HFF-Myc (cell line): ENCODE results near the gene HUS1.

Experiments used
- DNase-seq: peaks from one replicate; pipeline ENCODE4 v3.0.0-alpha.2; 2011; ENCODE audit warnings: low read depth; ENCODE audit errors: extremely low read depth
- H3K4me3 ChIP-seq: replicated peaks from 2 replicates; pipeline ENCODE4 v1.5.1; 2011; ENCODE audit warnings: low read depth, mild to moderate bottlenecking, control low read depth, low read length
- TF ChIP-seq, protein P1 (sequence below): IDR thresholded peaks from 2 replicates; pipeline ENCODE4 v1.5.1; 2012; ENCODE audit warnings: mild to moderate bottlenecking, low read depth, low read length, control low read depth; ENCODE audit errors: missing control alignments

HUS1 gene

GRCh38 chr7:47941136-47941844 lies 38.1 kb downstream of the HUS1 start:
- peak; percentile 43 for DNase-seq
- H3K4me3 ChIP-seq: no peak overlapping the region
- TF ChIP-seq, protein P1, sequence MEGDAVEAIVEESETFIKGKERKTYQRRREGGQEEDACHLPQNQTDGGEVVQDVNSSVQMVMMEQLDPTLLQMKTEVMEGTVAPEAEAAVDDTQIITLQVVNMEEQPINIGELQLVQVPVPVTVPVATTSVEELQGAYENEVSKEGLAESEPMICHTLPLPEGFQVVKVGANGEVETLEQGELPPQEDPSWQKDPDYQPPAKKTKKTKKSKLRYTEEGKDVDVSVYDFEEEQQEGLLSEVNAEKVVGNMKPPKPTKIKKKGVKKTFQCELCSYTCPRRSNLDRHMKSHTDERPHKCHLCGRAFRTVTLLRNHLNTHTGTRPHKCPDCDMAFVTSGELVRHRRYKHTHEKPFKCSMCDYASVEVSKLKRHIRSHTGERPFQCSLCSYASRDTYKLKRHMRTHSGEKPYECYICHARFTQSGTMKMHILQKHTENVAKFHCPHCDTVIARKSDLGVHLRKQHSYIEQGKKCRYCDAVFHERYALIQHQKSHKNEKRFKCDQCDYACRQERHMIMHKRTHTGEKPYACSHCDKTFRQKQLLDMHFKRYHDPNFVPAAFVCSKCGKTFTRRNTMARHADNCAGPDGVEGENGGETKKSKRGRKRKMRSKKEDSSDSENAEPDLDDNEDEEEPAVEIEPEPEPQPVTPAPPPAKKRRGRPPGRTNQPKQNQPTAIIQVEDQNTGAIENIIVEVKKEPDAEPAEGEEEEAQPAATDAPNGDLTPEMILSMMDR: no peak

- peak; percentile 25 for DNase-seq
- H3K4me3 ChIP-seq: no peak overlapping the region
Measured at GRCh38 chr7:47940088-47941013, 39.1 kb downstream of the HUS1 start.

DNA sequence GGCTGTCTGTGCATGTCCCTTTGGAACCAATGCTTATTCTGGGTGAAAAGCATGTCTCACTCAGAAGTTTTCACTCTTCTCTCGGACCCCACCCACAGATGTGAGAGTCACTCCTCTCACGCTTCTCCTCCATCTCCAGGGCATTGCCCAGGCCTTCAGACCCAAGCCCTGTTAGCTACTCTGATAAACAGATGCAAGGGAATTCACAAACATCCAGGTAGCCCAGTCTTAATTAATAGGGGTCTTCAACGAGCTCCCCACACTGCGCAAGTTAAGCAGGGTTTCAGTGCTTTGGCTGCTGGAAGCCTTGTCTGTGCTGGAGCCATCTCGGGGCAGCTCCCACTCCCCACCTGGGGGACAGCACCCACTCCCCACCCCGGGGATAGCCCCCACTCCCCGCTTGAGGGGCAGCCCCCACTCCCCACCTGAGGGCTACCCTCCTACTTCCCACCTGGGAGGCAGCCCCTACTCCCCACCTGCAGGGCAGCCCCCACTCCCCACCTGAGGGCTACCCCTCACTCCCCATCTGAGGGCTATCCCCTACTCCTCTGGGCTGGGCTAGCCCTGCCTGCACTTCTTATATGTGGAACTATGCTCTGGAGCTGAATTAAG lies 39.9 kb downstream of the HUS1 start:
- no peak for DNase-seq
- no peak overlapping the region for H3K4me3 ChIP-seq
- TF ChIP-seq, protein P1: no peak

More at GRCh38 chr7:47940088-47941013, 39.1 kb downstream of the HUS1 start:
- TF ChIP-seq, protein P1: no peak

GRCh38 chr7:47938574-47939165 lies 40.7 kb downstream of the HUS1 start:
- no peak overlapping the region for H3K4me3 ChIP-seq
- TF ChIP-seq, protein P1: no peak
- no peak for DNase-seq

GRCh38 chr7:47937711-47938573 lies 41.5 kb downstream of the HUS1 start:
- H3K4me3 ChIP-seq: no peak overlapping the region

More at GRCh38 chr7:47937711-47938573, 41.5 kb downstream of the HUS1 start:
- TF ChIP-seq, protein P1: no peak
- DNase-seq: no peak
